Stimulated activated memory B cell treated with anti-CD40 and anti-IgM and Interleukin-4, amounts not matched to agents 10 μg/mL and 1 μg/mL and 100 μg/mL, for 72 hours (primary cell): ENCODE results near the gene MATCAP1.

Source experiments
- ATAC-seq: fragments of 150-1000 bp; cut with Tn5 transposase; 2 replicates; pipeline ENCODE4 v1.10.0; 2021
- H3K27ac Mint-ChIP-seq: one replicate; pipeline ENCODE4 v1.8.0; 2022; ENCODE audit warnings: mild to moderate bottlenecking, mixed read lengths
- H3K27me3 Mint-ChIP-seq: one replicate; pipeline ENCODE4 v1.8.0; 2022; ENCODE audit warnings: mixed read lengths
- H3K36me3 Mint-ChIP-seq: one replicate; pipeline ENCODE4 v1.8.0; 2022; ENCODE audit warnings: mixed read lengths
- H3K4me1 Mint-ChIP-seq: one replicate; pipeline ENCODE4 v1.8.0; 2022; ENCODE audit warnings: mixed read lengths
- H3K4me3 Mint-ChIP-seq: one replicate; pipeline ENCODE4 v1.8.0; 2022; ENCODE audit warnings: mild to moderate bottlenecking, moderate library complexity, mixed read lengths
- H3K9me3 Mint-ChIP-seq: one replicate; pipeline ENCODE4 v1.8.0; 2022; ENCODE audit warnings: mixed read lengths

Gene MATCAP1

GRCh38 chr16:67183627-67184452, at the start of gene MATCAP1:
Gene MATCAP1 (minus strand): TSS chr16:67183963. CDS start chr16:67180610, 3,353 bp downstream.
- peak; percentile 98 for ATAC-seq
- Mint-ChIP-seq H3K36me3 (no peaks in the 10 kb centered on the region), H3K27ac (no peak within 1 kb of the TSS), H3K4me1 (peaks cover 14% of the 10 kb centered on the region), H3K9me3 (no peaks in the 10 kb centered on the region), H3K27me3 (peaks cover 35% of the 10 kb centered on the region), H3K4me3 (no peak within 1 kb of the TSS)

- Mint-ChIP-seq H3K27ac (peak overlapping the region; percentile 43), H3K4me3 (no peak overlapping the region)
Observed at GRCh38 chr16:67230809-67231660, 47.3 kb upstream of the MATCAP1 start.

DNA sequence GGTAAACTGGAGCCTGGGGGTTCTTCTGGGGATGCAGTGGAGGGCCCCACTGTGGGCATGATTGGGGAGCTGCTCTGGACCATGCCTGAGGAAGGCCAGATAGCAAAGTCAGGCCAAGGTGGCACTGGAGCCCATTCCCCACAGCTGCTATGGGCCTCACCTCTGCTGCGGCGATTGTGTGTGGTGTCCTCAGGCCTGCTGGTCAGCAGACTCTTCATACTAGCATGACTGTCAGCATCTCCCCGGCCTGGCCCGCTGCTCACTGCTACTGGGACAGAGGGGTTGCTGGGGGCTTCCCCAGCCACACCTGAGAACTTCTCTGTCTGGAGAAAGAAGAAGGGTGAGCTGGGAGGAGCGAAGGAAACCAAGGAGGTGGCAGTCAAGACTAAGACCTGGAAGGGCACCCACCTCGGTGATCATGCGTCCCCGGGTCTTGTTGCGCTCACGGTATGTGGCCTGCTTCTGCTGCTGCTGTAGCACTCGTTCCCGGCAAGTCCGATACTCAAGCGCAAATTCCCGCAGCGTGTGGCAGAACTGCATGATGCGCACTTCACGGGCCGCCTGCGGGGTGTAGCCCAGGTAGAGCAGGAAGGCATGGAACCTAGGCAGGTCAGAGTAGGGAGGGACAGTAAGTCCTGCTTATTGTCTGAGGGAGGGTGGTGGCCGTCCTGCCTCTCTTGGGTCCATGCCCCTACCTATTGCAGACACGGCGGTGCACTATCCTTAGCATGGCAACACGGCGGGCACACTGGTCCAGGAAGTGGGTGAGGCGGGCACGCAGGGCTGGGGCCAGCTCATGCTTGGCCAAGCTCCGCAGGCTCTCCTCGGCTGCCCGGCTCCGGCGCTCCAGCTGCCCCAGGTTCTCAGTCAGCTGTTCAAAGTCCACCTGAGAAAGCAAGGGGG, 46.4 kb upstream of the MATCAP1 start:
- Mint-ChIP-seq H3K27ac (peak overlapping the region; percentile 43), H3K4me1 (peaks cover 40% of the 10 kb centered on the region), H3K4me3 (no peak overlapping the region), H3K36me3 (peaks cover 66% of the 10 kb centered on the region), H3K9me3 (no peaks in the 10 kb centered on the region), H3K27me3 (no peaks in the 10 kb centered on the region)
- no peak for ATAC-seq

More at GRCh38 chr16:67230809-67231660, 47.3 kb upstream of the MATCAP1 start:
- no peak for ATAC-seq
- Mint-ChIP-seq H3K4me1 (peaks cover 31% of the 10 kb centered on the region), H3K9me3 (no peaks in the 10 kb centered on the region), H3K36me3 (peaks cover 70% of the 10 kb centered on the region), H3K27me3 (no peaks in the 10 kb centered on the region)

- H3K27me3 Mint-ChIP-seq, result no peaks in the 10 kb centered on the region
- peaks cover 56% of the 10 kb centered on the region for H3K36me3 Mint-ChIP-seq
- no peaks in the 10 kb centered on the region for H3K9me3 Mint-ChIP-seq
- H3K27ac Mint-ChIP-seq, result no peak overlapping the region
- peaks cover 45% of the 10 kb centered on the region for H3K4me1 Mint-ChIP-seq
- no peak overlapping the region for H3K4me3 Mint-ChIP-seq
- ATAC-seq, result no peak
Observed at GRCh38 chr16:67228905-67229304, 45.1 kb upstream of the MATCAP1 start.

- Mint-ChIP-seq H3K9me3 (no peaks in the 10 kb centered on the region), H3K4me1 (peaks cover 45% of the 10 kb centered on the region), H3K27me3 (no peaks in the 10 kb centered on the region), H3K4me3 (peak overlapping the region; percentile 99), H3K36me3 (peaks cover 50% of the 10 kb centered on the region), H3K27ac (peak overlapping the region; percentile 97)
- no peak for ATAC-seq
Observed at GRCh38 chr16:67228034-67228785, 44.4 kb upstream of the MATCAP1 start.

DNA sequence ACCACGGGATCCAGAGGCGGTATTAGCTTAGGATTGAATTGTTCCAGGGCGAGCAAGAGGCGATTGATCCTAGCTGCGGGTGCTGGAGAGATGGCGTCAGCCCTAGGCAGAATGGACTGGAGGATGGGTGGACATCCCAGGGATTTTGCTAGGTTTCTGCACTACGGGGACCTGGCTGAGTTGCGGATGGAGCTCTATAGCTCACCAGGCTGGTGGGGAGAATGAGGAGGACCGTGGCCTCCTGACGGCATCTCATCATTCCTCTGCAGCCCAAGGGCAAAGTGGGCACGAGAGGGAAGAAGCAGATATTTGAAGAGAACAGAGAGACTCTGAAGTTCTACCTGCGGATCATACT, 43.8 kb upstream of the MATCAP1 start:
- peak overlapping the region; percentile 97 for H3K27ac Mint-ChIP-seq
- H3K27me3 Mint-ChIP-seq, result no peaks in the 10 kb centered on the region
- peak overlapping the region; percentile 99 for H3K4me3 Mint-ChIP-seq
- peaks cover 45% of the 10 kb centered on the region for H3K4me1 Mint-ChIP-seq
- peaks cover 48% of the 10 kb centered on the region for H3K36me3 Mint-ChIP-seq
- no peaks in the 10 kb centered on the region for H3K9me3 Mint-ChIP-seq
- ATAC-seq, result no peak

- ATAC-seq, result peak; percentile 99
- no peaks in the 10 kb centered on the region for H3K9me3 Mint-ChIP-seq
- H3K4me3 Mint-ChIP-seq, result peak within 1 kb of the TSS; percentile 99
- H3K4me1 Mint-ChIP-seq, result peaks cover 45% of the 10 kb centered on the region
- peaks cover 43% of the 10 kb centered on the region for H3K36me3 Mint-ChIP-seq
- H3K27ac Mint-ChIP-seq, result peak within 1 kb of the TSS; percentile 97
- H3K27me3 Mint-ChIP-seq, result no peaks in the 10 kb centered on the region
Observed at GRCh38 chr16:67226804-67227566, 43.2 kb upstream of the MATCAP1 start, which contains the start of gene TMEM208. Gene TMEM208 (plus strand): TSS chr16:67227130. CDS start chr16:67227219, 89 bp downstream.

DNA sequence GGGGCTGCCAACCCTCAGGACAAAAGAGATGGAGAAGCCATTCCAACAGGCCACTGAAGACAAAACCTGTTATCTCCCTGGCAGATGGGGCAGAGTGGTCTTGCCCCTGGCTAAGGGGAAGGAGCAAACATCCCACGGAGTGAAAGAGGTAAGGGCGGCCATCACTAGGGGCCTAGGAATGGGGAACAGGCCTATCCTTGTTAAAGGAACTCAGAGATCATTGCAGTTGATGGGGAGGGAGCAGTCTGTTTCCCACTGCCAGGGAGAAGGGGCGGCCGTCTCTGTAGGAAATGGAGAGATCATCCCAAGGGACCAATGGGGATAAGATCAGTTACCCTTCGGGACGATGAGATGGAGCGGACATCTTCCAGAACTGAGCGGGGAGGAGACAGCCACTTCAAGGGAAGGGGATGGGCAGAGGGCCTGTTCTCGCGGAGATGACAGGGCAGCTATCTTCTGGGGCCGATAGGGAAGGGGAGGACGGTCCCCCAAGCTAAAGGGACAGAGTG, 42.6 kb upstream of the MATCAP1 start:
- no peak for ATAC-seq
- Mint-ChIP-seq H3K27ac (peak overlapping the region; percentile 97), H3K9me3 (no peaks in the 10 kb centered on the region), H3K4me3 (peak overlapping the region; percentile 99), H3K36me3 (peaks cover 36% of the 10 kb centered on the region), H3K4me1 (peaks cover 45% of the 10 kb centered on the region), H3K27me3 (no peaks in the 10 kb centered on the region)

GRCh38 chr16:67223992-67224391, 40.2 kb upstream of the MATCAP1 start:
- Mint-ChIP-seq H3K27ac (no peak overlapping the region), H3K4me3 (no peak overlapping the region), H3K4me1 (peaks cover 43% of the 10 kb centered on the region), H3K9me3 (no peaks in the 10 kb centered on the region), H3K36me3 (peaks cover 14% of the 10 kb centered on the region), H3K27me3 (no peaks in the 10 kb centered on the region)
- no peak for ATAC-seq

DNA sequence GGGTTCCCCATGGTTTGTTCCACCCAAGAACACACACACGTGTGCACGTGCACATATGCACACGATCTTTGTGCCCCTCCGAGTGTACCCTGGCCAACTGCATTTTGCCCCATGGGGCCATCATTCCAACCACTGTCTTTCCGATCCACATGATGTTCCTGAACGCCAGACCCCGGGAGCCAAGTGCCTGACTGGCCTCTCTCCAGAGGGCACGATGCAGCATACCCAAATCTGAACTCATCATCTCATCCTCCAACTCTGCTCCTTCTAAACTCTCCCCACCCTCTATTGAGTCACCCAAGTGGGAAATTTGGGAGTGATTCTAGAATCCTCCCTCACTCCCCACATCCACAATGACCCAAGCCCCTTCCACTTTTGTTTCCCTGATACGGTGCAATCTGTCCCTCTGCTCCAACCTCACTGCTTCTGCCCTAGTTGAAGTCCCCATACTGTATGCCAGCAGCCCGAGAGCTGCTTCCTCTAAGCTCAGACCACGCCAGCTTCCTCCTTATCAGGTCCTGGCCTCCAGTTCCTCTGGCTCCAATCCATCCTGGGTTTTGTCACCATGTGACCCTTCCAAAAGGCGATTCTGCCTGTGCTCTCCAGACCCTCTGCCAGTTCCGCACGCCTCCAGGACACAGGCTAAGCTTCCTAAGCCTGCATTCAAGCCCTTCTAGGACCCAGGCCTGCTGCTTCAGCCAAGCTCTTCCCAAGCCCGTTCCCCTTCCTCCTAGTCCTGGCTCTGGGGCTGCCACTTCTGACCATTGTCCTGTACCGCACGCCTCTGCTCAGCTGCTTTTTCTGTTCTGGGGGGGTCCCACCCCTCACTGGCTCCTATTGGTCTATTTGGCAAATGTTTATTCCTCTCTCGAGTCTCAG, 33.1 kb upstream of the MATCAP1 start:
- no peak overlapping the region for H3K27ac Mint-ChIP-seq
- no peak for ATAC-seq
- H3K9me3 Mint-ChIP-seq, result no peaks in the 10 kb centered on the region
- peaks cover 5% of the 10 kb centered on the region for H3K36me3 Mint-ChIP-seq
- H3K4me3 Mint-ChIP-seq, result no peak overlapping the region
- H3K27me3 Mint-ChIP-seq, result no peaks in the 10 kb centered on the region
- H3K4me1 Mint-ChIP-seq, result no peaks in the 10 kb centered on the region

GRCh38 chr16:67215706-67216105, 31.9 kb upstream of the MATCAP1 start:
- no peaks in the 10 kb centered on the region for H3K4me1 Mint-ChIP-seq
- ATAC-seq, result no peak
- no peaks in the 10 kb centered on the region for H3K9me3 Mint-ChIP-seq
- peaks cover 5% of the 10 kb centered on the region for H3K36me3 Mint-ChIP-seq
- H3K27me3 Mint-ChIP-seq, result no peaks in the 10 kb centered on the region
- no peak overlapping the region for H3K4me3 Mint-ChIP-seq
- peak overlapping the region; percentile 11 for H3K27ac Mint-ChIP-seq

DNA sequence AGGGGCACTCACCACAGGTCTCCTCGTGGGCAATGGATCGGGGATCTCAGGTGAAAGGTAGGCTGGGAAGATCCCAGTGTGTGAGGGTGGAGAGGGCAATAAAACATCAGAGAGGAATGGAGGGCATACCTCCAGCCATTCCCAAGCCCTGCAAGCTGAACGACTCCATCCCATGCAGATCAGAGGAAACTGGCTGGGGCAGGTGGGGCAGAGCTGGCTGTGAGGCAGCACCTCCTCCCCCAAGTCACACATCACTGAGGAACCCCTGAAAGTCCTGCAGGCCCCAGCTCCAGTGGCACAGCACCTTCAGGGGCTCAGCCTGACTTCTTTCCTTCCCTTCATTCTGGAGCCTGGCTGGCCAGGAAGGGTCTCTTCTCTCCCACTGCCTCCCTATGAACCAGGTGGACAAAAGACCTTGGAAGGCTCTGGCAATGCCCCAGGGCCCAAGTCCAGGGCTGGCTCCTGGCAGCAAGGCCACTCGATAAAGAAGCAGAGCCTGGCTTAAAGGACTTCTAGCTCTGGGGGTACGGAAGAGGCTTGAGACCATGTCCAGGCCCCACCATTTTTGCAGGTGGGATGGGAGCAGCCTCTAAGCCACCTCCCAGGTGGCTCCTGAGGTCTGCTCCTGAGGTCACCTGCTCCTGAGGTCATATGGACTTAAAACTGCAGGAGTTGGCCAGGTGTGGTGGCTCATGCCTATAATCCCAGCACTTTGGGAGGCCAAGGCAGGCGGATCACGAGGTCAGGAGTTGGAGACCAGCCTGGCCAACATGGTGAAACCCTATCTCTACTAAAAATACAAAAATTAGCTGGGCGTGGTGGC, 29.6 kb upstream of the MATCAP1 start:
- Mint-ChIP-seq H3K27ac (no peak overlapping the region), H3K4me1 (no peaks in the 10 kb centered on the region), H3K27me3 (no peaks in the 10 kb centered on the region), H3K36me3 (peaks cover 5% of the 10 kb centered on the region), H3K4me3 (no peak overlapping the region), H3K9me3 (no peaks in the 10 kb centered on the region)
- no peak for ATAC-seq
